ENCODE data around the gene ACOD1. TPM values are rescaled to one million over a fixed set of nuclear protein-coding genes. Genes with fewer than 3 reads are reported as not detected.
"Not testable (repeated sequence)": the region's sequence is repeated elsewhere in the genome, so short reads cannot be mapped to it uniquely, and the experiment has no call there.

The ACOD1 gene
- total RNA-seq, 4 donors from 2014 or later: not detected

GRCh38 chr13:76955193-76955592 lies 6.9 kb downstream of the ACOD1 start:
- Histone ChIP-seq H3K4me1 (no peaks in the 10 kb centered on the region), H3K27me3 (no peaks in the 10 kb centered on the region), H3K27ac (no peak overlapping the region), H3K36me3 (no peaks in the 10 kb centered on the region), H3K9me3 (no peaks in the 10 kb centered on the region), H3K4me3 (replicated peaks in 1 of 3) (no peak overlapping the region)
- WGBS, 2 donors: 79 to 83% methylated on average over 4 of the region's 4 CpGs
- no peak for DNase-seq
- no peak for TF ChIP-seq CTCF (IDR thresholded peaks at IDR 0.05)
- no peak for TF ChIP-seq POLR2A (IDR thresholded peaks at IDR 0.05)
- intact Hi-C loops (cut with DNase I): no loop called here

GRCh38 chr13:76955661-76956060 lies 7.3 kb downstream of the ACOD1 start:
- TF ChIP-seq POLR2A (IDR thresholded peaks at IDR 0.05): no peak
- TF ChIP-seq CTCF (IDR thresholded peaks at IDR 0.05): no peak
- no peaks in the 10 kb centered on the region for H3K36me3 ChIP-seq
- WGBS, 2 donors: 91 to 96% methylated on average over 5 of the region's 5 CpGs
- no peak overlapping the region for H3K27ac ChIP-seq
- intact Hi-C loops (cut with DNase I): no loop called here
- no peak overlapping the region for H3K4me3 ChIP-seq (replicated peaks in 1 of 3)
- no peaks in the 10 kb centered on the region for H3K9me3 ChIP-seq
- no peaks in the 10 kb centered on the region for H3K4me1 ChIP-seq
- H3K27me3 ChIP-seq: no peaks in the 10 kb centered on the region
- DNase-seq: no peak

GRCh38 chr13:76958841-76959432 lies 10.6 kb downstream of the ACOD1 start:
- no peak for DNase-seq
- no peaks in the 10 kb centered on the region for H3K27me3 ChIP-seq
- no peaks in the 10 kb centered on the region for H3K4me1 ChIP-seq
- no peak overlapping the region for H3K4me3 ChIP-seq (replicated peaks in 1 of 3)
- 90% methylated on average over 4 of the region's 4 CpGs for WGBS, 2 donors
- no peaks in the 10 kb centered on the region for H3K9me3 ChIP-seq
- intact Hi-C loops (cut with DNase I): no loop called here
- H3K36me3 ChIP-seq: no peaks in the 10 kb centered on the region
- H3K27ac ChIP-seq: no peak overlapping the region
- TF ChIP-seq CTCF (IDR thresholded peaks at IDR 0.05) (no peak), POLR2A (IDR thresholded peaks at IDR 0.05) (no peak)

GRCh38 chr13:76959734-76960133 lies 11.4 kb downstream of the ACOD1 start:
- H3K27ac ChIP-seq; H3K27me3 ChIP-seq; H3K9me3 ChIP-seq; H3K4me1 ChIP-seq; H3K4me3 ChIP-seq (replicated peaks in 1 of 3); DNase-seq; intact Hi-C loops (cut with DNase I); H3K36me3 ChIP-seq: not testable (repeated sequence)

GRCh38 chr13:76965759-76966421 lies 17.6 kb downstream of the ACOD1 start:
- Histone ChIP-seq H3K9me3 (no peaks in the 10 kb centered on the region), H3K4me3 (replicated peaks in 1 of 3) (no peak overlapping the region), H3K27ac (no peak overlapping the region), H3K4me1 (no peaks in the 10 kb centered on the region), H3K36me3 (no peaks in the 10 kb centered on the region), H3K27me3 (no peaks in the 10 kb centered on the region)
- peak; percentile 48 to 68 for DNase-seq
- TF ChIP-seq POLR2A (IDR thresholded peaks at IDR 0.05) (no peak), CTCF (IDR thresholded peaks at IDR 0.05) (no peak)
- intact Hi-C loops (cut with DNase I): no loop called here
- 52 to 63% methylated on average over 6 of the region's 6 CpGs for WGBS, 2 donors

Measured in thyroid gland (tissue), 4 donors.